T-helper 22 cell (primary cell): ENCODE data around the gene DPYSL3.

Source experiments
- DNase-seq: peaks from one replicate; pipeline ENCODE4 v3.0.0-alpha.2; 2020; ENCODE audit warnings: low read depth

DPYSL3 gene

GRCh38 chr5:147437161-147437596, 72.7 kb downstream of the DPYSL3 start:
- DNase-seq, result no peak

- no peak for DNase-seq
Measured at GRCh38 chr5:147436596-147436995, 73.3 kb downstream of the DPYSL3 start.

- DNase-seq, result no peak
Measured at GRCh38 chr5:147434049-147434448, 75.8 kb downstream of the DPYSL3 start.

- DNase-seq, result no peak
Measured at GRCh38 chr5:147432323-147432722, 77.5 kb downstream of the DPYSL3 start.

- DNase-seq, result no peak
Measured at GRCh38 chr5:147431586-147431985, 78.3 kb downstream of the DPYSL3 start.

GRCh38 chr5:147430628-147431027, 79.2 kb downstream of the DPYSL3 start:
- no peak for DNase-seq

GRCh38 chr5:147427521-147428401, 82.1 kb downstream of the DPYSL3 start:
- no peak for DNase-seq

- no peak for DNase-seq
Measured at GRCh38 chr5:147426640-147427327, 83.1 kb downstream of the DPYSL3 start.

- no peak for DNase-seq
Measured at GRCh38 chr5:147418613-147419012, 91.3 kb downstream of the DPYSL3 start.

GRCh38 chr5:147417135-147417813, 92.6 kb downstream of the DPYSL3 start:
- DNase-seq, result no peak

GRCh38 chr5:147415651-147416050, 94.2 kb downstream of the DPYSL3 start:
- DNase-seq, result no peak

GRCh38 chr5:147413266-147413665, 96.6 kb downstream of the DPYSL3 start:
- no peak for DNase-seq

- DNase-seq, result no peak
Measured at GRCh38 chr5:147412561-147412960, 97.3 kb downstream of the DPYSL3 start.

- no peak for DNase-seq
Measured at GRCh38 chr5:147411359-147412319, 98.2 kb downstream of the DPYSL3 start.

- no peak for DNase-seq
Measured at GRCh38 chr5:147410496-147411358, 99.1 kb downstream of the DPYSL3 start.

GRCh38 chr5:147408980-147409379, 100.9 kb downstream of the DPYSL3 start:
- DNase-seq, result no peak

- DNase-seq, result no peak
Measured at GRCh38 chr5:147407094-147407681, 102.7 kb downstream of the DPYSL3 start.

GRCh38 chr5:147406636-147407035, 103.2 kb downstream of the DPYSL3 start:
- no peak for DNase-seq

GRCh38 chr5:147404706-147405105, 105.2 kb downstream of the DPYSL3 start:
- no peak for DNase-seq
